ENCODE data around the gene UNK.

The UNK gene, protein sequence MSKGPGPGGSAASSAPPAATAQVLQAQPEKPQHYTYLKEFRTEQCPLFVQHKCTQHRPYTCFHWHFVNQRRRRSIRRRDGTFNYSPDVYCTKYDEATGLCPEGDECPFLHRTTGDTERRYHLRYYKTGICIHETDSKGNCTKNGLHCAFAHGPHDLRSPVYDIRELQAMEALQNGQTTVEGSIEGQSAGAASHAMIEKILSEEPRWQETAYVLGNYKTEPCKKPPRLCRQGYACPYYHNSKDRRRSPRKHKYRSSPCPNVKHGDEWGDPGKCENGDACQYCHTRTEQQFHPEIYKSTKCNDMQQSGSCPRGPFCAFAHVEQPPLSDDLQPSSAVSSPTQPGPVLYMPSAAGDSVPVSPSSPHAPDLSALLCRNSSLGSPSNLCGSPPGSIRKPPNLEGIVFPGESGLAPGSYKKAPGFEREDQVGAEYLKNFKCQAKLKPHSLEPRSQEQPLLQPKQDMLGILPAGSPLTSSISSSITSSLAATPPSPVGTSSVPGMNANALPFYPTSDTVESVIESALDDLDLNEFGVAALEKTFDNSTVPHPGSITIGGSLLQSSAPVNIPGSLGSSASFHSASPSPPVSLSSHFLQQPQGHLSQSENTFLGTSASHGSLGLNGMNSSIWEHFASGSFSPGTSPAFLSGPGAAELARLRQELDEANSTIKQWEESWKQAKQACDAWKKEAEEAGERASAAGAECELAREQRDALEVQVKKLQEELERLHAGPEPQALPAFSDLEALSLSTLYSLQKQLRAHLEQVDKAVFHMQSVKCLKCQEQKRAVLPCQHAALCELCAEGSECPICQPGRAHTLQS

DNA sequence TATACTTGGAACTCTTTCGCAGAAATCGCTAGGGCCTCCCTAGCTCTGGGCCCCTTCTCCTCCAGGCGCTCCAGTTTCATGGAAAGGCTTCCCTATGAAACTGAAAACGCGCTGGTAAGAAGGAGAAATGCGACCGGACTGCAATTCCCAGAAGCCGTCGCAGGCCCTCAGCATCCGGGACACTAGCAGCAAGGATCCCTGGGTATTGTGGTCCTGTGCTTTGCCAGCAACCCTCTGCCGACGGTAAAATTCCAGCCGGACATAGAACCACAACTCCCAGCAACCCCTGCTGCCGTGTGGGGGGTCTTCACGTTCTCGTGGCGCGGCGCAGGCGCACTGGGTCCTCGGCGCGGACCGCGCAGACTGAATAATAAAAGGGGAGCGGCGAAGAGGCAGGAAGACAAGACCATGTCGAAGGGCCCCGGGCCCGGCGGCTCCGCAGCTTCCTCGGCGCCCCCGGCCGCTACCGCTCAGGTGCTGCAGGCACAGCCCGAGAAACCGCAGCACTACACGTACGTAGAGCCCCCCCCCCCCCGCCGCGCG lies at the start of gene UNK:
Gene UNK, plus strand, starts transcription at position 334 of the 543 bp plus-strand sequence. Its CDS starts 75 bp downstream, at position 409.
- TF ChIP-seq EGR1 (IDR thresholded peaks at IDR 0.05) = no peak
- no peak for TF ChIP-seq TCF12 (IDR thresholded peaks at IDR 0.05; ENCODE audit: low read depth)
- peak; percentile 80 for TF ChIP-seq TEAD4 (IDR thresholded peaks at IDR 0.05)
- TF ChIP-seq, protein P1, sequence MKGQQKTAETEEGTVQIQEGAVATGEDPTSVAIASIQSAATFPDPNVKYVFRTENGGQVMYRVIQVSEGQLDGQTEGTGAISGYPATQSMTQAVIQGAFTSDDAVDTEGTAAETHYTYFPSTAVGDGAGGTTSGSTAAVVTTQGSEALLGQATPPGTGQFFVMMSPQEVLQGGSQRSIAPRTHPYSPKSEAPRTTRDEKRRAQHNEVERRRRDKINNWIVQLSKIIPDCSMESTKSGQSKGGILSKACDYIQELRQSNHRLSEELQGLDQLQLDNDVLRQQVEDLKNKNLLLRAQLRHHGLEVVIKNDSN (IDR thresholded peaks at IDR 0.05) = peak; percentile 49; the same call in 1 of the 2 replicates
- TF ChIP-seq ZBTB7A (IDR thresholded peaks at IDR 0.05; ENCODE audit: low read depth) = no peak
- TF ChIP-seq CREB1 (IDR thresholded peaks at IDR 0.05; ENCODE audit: low read depth) = peak; percentile 81
- peak; percentile 69; the same call in 1 of the 2 replicates for TF ChIP-seq YY1 (IDR thresholded peaks at IDR 0.05; ENCODE audit: low read depth)

DNA sequence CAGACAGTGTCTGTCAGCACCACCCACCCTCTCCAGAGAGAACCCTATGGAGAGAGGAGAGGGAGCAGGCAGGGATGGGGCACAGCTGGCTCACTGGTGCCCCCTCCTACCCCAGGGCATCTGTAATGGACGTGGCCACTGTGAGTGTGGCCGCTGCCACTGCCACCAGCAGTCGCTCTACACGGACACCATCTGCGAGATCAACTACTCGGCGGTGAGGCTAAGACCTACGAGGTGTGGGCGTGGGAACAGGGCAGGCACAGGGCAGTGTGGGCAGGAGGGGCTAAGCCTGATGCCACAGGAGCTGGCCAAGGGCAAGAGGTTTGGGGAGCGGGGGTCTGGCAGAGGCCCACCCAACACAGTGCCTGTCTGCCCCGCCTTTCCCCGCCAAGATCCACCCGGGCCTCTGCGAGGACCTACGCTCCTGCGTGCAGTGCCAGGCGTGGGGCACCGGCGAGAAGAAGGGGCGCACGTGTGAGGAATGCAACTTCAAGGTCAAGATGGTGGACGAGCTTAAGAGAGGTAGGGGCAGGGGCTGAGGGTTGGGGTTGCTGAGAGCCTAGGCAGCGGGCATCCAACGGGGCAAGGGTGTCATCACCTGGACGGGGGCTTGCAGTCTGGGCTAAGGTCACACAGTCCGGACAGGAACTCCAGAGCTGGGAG lies 48.3 kb upstream of the UNK start:
- TF ChIP-seq, protein P2, sequence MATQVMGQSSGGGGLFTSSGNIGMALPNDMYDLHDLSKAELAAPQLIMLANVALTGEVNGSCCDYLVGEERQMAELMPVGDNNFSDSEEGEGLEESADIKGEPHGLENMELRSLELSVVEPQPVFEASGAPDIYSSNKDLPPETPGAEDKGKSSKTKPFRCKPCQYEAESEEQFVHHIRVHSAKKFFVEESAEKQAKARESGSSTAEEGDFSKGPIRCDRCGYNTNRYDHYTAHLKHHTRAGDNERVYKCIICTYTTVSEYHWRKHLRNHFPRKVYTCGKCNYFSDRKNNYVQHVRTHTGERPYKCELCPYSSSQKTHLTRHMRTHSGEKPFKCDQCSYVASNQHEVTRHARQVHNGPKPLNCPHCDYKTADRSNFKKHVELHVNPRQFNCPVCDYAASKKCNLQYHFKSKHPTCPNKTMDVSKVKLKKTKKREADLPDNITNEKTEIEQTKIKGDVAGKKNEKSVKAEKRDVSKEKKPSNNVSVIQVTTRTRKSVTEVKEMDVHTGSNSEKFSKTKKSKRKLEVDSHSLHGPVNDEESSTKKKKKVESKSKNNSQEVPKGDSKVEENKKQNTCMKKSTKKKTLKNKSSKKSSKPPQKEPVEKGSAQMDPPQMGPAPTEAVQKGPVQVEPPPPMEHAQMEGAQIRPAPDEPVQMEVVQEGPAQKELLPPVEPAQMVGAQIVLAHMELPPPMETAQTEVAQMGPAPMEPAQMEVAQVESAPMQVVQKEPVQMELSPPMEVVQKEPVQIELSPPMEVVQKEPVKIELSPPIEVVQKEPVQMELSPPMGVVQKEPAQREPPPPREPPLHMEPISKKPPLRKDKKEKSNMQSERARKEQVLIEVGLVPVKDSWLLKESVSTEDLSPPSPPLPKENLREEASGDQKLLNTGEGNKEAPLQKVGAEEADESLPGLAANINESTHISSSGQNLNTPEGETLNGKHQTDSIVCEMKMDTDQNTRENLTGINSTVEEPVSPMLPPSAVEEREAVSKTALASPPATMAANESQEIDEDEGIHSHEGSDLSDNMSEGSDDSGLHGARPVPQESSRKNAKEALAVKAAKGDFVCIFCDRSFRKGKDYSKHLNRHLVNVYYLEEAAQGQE (IDR thresholded peaks at IDR 0.05; ENCODE audit: low read depth) = no peak
- TF ChIP-seq RAD21 (IDR thresholded peaks at IDR 0.05; ENCODE audit: low read depth) = no peak
- no peak for TF ChIP-seq ZBTB7A (IDR thresholded peaks at IDR 0.05; ENCODE audit: low read depth)
- no peak for TF ChIP-seq YY1 (IDR thresholded peaks at IDR 0.05; ENCODE audit: low read depth)
- TF ChIP-seq, protein P3, sequence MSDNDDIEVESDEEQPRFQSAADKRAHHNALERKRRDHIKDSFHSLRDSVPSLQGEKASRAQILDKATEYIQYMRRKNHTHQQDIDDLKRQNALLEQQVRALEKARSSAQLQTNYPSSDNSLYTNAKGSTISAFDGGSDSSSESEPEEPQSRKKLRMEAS (IDR thresholded peaks at IDR 0.05) = no peak
- TF ChIP-seq TEAD4 (IDR thresholded peaks at IDR 0.05) = no peak
- TF ChIP-seq TCF12 (IDR thresholded peaks at IDR 0.05; ENCODE audit: low read depth) = no peak
- TF ChIP-seq, protein P1 (IDR thresholded peaks at IDR 0.05) = no peak
- no peak for TF ChIP-seq CREB1 (IDR thresholded peaks at IDR 0.05; ENCODE audit: low read depth)
- TF ChIP-seq EP300 (IDR thresholded peaks at IDR 0.05; ENCODE audit: borderline replicate concordance) = no peak
- no peak for TF ChIP-seq CEBPB (IDR thresholded peaks at IDR 0.05)
- no peak for TF ChIP-seq NFIC (IDR thresholded peaks at IDR 0.05)

DNA sequence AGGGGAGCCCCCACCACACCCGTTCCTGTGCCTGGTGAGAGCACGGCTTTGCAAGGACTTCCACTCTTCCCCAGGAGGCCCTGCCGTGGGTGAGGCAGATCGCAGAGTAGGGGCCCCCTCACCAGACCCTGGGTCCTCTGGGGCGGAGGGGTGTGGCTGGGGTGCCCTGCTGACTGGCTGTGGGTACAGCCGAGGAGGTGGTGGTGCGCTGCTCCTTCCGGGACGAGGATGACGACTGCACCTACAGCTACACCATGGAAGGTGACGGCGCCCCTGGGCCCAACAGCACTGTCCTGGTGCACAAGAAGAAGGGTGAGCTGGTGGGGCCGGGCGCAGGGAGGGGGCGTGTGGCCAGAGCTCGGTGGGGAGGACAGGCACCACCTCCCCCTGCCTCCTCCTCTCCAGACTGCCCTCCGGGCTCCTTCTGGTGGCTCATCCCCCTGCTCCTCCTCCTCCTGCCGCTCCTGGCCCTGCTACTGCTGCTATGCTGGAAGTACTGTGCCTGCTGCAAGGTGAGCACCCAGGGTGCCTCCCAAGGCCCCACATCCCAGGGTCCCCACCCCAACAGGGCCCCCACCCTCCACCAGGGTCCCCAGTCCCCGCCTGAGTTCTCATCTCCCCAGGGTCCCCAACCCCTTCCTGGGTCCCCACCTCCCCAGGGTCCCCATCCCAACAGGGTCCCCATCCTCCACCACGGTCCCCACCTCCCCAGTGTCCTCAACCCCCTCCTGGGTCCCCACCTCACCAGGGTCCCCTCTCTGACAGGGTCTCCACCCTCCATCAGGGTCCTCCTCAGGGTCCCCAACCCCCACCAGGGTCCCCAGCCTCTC lies 47.3 kb upstream of the UNK start:
- no peak for TF ChIP-seq EP300 (IDR thresholded peaks at IDR 0.05; ENCODE audit: borderline replicate concordance)
- TF ChIP-seq, protein P3 (IDR thresholded peaks at IDR 0.05) = no peak
- TF ChIP-seq NFIC (IDR thresholded peaks at IDR 0.05) = no peak
- no peak for TF ChIP-seq TCF12 (IDR thresholded peaks at IDR 0.05; ENCODE audit: low read depth)
- TF ChIP-seq CREB1 (IDR thresholded peaks at IDR 0.05; ENCODE audit: low read depth) = no peak
- no peak for TF ChIP-seq TEAD4 (IDR thresholded peaks at IDR 0.05)
- TF ChIP-seq CEBPB (IDR thresholded peaks at IDR 0.05) = no peak
- TF ChIP-seq TAF1 (IDR thresholded peaks at IDR 0.05; ENCODE audit: low read depth) = no peak
- no peak for TF ChIP-seq EGR1 (IDR thresholded peaks at IDR 0.05)
- TF ChIP-seq YY1 (IDR thresholded peaks at IDR 0.05; ENCODE audit: low read depth) = no peak
- TF ChIP-seq RAD21 (IDR thresholded peaks at IDR 0.05; ENCODE audit: low read depth) = no peak
- TF ChIP-seq, protein P2 (IDR thresholded peaks at IDR 0.05; ENCODE audit: low read depth) = no peak
- no peak for TF ChIP-seq FOXM1 (IDR thresholded peaks at IDR 0.05; ENCODE audit: borderline replicate concordance, low read depth)
- no peak for TF ChIP-seq ZBTB7A (IDR thresholded peaks at IDR 0.05; ENCODE audit: low read depth)
- TF ChIP-seq, protein P1 (IDR thresholded peaks at IDR 0.05) = no peak
